ENCODE measurements around the gene NSD1. TPM values are rescaled to one million over a fixed set of nuclear protein-coding genes. Genes with fewer than 3 reads are reported as not detected.
"Not testable (repeated sequence)": the region's sequence is repeated elsewhere in the genome, so short reads cannot be mapped to it uniquely, and the experiment has no call there.

Gene NSD1
- total RNA-seq, 4 donors from 2014 or later, result 46.4 to 112 (median 50.1) TPM

DNA sequence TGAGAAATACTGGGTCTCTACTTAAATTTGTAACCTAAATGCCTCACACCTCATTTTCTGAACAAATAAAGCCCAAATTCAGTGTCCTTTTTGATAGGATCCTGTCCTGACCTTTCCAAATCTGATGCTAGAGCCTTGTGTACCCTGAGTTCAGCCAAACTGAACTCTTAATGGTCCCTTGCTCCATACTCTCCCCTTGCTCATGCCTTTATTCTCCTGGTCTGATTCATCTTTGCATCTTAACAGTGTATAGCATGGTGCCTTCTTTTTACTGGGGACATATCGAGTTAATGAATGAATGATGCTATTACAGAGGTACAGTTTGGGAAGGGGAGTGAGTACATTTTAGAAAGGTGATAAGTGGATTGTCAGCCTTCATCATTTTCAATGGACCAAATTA, 9.2 kb downstream of the NSD1 start:
- H3K36me3 ChIP-seq, result peaks cover 0 to 67% (median 0%) of the 10 kb centered on the region in 3 donors

DNA sequence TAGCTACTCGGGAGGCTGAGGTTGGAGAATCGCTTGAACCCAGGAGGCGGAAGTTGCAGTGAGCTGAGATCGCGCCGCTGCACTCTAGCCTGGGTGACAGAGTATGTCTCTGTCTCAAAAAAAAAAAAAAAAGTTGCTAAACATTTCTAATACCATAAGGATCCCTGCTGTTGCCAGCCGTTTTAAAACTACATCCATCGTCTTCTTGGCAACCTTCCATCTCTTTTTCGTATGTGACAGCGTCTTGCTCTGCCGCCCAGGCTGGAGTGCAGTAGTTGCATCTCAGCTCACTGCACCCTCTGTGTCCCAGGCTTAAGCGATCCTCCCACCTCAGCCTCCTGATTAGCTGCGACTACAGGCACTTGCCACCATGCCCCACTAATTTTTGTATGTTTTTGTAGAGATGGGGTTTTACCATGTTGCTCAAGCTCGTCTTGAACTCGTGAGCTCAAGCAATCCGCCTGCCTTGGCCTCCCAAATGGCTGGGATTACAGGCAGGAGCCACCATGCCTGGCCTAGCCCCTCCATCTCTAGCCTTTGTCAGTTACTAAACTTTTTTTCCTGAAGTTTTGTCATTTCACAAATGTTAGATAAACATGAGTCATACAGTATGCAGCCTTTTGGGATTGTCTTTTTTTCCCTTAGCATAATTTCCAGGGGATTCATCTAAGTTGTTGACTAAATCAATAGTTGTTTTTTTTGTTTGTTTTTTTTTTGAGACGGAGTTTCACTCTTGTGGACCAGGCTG, 13.5 kb downstream of the NSD1 start:
- no peaks in the 10 kb centered on the region for H3K27me3 ChIP-seq
- H3K27ac ChIP-seq, result no peak overlapping the region
- no peaks in the 10 kb centered on the region for H3K9me3 ChIP-seq
- peaks cover 0 to 81% (median 0%) of the 10 kb centered on the region in 3 donors for H3K36me3 ChIP-seq
- no peak for TF ChIP-seq POLR2A (IDR thresholded peaks at IDR 0.05)
- TF ChIP-seq, protein P1, sequence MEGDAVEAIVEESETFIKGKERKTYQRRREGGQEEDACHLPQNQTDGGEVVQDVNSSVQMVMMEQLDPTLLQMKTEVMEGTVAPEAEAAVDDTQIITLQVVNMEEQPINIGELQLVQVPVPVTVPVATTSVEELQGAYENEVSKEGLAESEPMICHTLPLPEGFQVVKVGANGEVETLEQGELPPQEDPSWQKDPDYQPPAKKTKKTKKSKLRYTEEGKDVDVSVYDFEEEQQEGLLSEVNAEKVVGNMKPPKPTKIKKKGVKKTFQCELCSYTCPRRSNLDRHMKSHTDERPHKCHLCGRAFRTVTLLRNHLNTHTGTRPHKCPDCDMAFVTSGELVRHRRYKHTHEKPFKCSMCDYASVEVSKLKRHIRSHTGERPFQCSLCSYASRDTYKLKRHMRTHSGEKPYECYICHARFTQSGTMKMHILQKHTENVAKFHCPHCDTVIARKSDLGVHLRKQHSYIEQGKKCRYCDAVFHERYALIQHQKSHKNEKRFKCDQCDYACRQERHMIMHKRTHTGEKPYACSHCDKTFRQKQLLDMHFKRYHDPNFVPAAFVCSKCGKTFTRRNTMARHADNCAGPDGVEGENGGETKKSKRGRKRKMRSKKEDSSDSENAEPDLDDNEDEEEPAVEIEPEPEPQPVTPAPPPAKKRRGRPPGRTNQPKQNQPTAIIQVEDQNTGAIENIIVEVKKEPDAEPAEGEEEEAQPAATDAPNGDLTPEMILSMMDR (IDR thresholded peaks at IDR 0.05), result no peak
- no peak overlapping the region for H3K4me3 ChIP-seq
- H3K4me1 ChIP-seq, result peaks cover 0 to 8% (median 0%) of the 10 kb centered on the region in 4 donors
- peak in 2 of 3 donors; percentile 16 to 17 for DNase-seq

More for the DNA sequence above, 9.2 kb downstream of the NSD1 start:
- Histone ChIP-seq H3K4me1 (peaks cover 0 to 27% (median 0%) of the 10 kb centered on the region in 4 donors), H3K9me3 (no peaks in the 10 kb centered on the region), H3K27me3 (no peaks in the 10 kb centered on the region), H3K4me3 (no peak overlapping the region), H3K27ac (no peak overlapping the region)
- TF ChIP-seq, protein P1 (IDR thresholded peaks at IDR 0.05), result no peak
- no peak for TF ChIP-seq POLR2A (IDR thresholded peaks at IDR 0.05)
- no peak for DNase-seq

DNA sequence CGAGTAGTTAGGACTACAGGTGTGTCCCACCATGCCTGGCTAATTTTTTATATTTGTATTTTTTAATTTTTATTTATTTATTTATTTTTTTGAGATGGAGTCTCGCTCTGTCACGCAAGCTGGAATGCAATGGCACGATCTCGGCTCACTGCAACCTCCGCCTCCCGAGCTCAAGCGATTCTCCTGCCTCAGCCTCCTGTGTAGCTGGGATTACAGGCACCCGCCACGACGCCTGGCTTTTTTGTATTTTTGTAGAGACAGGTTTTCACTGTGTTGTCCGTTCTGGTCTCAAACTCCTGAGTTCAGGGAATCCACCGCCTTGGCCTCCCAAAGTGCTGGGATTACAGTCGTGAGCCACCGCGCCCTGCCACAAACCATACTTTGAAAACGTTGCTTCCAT, 16.5 kb downstream of the NSD1 start:
- not testable (repeated sequence) for H3K9me3 ChIP-seq
- H3K36me3 ChIP-seq, result peaks cover 0 to 78% (median 0%) of the 10 kb centered on the region in 3 donors
- peak in 1 of 3 donors; percentile 25 for DNase-seq

DNA sequence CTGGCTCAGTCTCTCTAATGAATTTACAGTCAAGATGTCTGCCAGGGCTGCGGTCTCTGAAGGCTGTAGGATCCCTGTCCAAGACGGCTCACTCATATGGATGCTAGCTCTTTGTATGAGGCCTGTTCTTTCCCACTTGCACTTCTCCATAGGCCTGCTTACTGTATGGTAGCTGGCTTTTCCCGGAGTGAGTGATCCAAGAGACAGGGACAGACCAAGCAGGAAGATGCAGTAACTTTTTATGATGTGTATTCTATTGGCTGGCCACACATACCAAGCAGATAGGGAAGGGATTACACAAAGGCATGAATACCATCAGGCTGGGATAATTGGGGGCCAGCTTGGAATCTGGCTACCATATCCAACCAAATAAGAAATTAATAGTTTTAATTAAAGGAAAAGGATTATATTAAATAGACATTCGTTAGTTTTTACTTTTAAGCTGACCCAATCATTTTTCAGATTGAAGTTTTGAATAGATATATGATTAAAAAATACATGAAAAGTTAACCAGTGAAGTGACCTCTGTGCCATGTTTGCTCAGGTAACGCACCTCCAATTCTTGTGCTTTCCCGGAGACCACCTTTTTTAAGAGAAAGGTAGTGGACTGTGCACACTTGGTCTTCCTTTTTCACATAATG, 20.6 kb downstream of the NSD1 start:
- H3K36me3 ChIP-seq, result peaks cover 0 to 46% (median 0%) of the 10 kb centered on the region in 3 donors
- peak in 1 of 3 donors; percentile 19 for DNase-seq
- H3K9me3 ChIP-seq, result no peaks in the 10 kb centered on the region
- H3K27me3 ChIP-seq, result no peaks in the 10 kb centered on the region
- TF ChIP-seq, protein P1 (IDR thresholded peaks at IDR 0.05), result no peak
- no peak for TF ChIP-seq POLR2A (IDR thresholded peaks at IDR 0.05)
- no peaks in the 10 kb centered on the region for H3K4me1 ChIP-seq
- H3K27ac ChIP-seq, result peak overlapping the region in 1 of 4 donors; percentile 7
- no peak overlapping the region for H3K4me3 ChIP-seq

More for the DNA sequence above, 16.5 kb downstream of the NSD1 start:
- H3K27ac ChIP-seq, H3K27me3 ChIP-seq, H3K4me1 ChIP-seq, H3K4me3 ChIP-seq: not testable (repeated sequence)

DNA sequence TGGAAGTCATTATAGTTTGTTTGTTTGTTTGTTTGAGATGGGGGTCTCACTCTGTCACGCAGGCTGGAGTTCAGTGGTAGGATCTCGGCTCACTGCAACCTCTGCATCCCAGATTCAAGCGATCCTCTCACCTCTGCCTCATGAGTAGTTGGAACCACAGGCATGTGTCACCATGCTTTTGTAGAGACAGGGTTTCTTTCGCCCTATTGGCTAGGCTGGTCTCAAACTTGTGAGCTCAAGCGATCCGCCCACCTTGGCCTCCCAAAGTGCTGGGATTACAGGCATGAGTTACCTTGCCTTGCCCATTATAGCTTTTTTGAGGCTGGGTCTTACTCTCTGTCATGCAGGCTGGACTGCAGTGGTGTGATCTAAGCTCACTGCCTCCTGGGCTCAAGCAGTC, 28.8 kb downstream of the NSD1 start:
- no peaks in the 10 kb centered on the region for H3K4me1 ChIP-seq
- TF ChIP-seq, protein P1 (IDR thresholded peaks at IDR 0.05), result no peak
- TF ChIP-seq POLR2A (IDR thresholded peaks at IDR 0.05), result no peak

DNA sequence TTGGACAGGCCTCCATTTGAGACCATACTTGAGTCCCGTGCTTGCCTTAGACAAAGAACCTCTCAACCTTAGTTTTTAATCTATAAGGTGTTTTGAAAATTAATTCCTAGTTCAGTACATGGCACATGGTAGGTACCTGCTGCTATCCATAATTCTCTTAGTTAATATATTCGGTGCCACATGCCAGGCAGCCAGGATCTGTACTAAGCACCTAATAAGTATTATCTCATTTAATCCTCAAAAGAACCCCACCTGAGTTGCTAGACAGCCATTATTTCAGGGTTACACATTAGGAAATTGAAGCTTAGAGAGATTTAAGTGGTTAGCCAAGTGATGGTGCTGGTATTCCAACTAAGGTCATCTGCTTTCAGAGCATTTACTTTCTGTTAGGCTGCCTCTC, 29.9 kb downstream of the NSD1 start:
- TF ChIP-seq POLR2A (IDR thresholded peaks at IDR 0.05), result no peak
- TF ChIP-seq, protein P1 (IDR thresholded peaks at IDR 0.05), result no peak
- Histone ChIP-seq H3K36me3 (peaks cover 0 to 28% (median 0%) of the 10 kb centered on the region in 3 donors), H3K9me3 (no peaks in the 10 kb centered on the region), H3K4me3 (no peak overlapping the region), H3K4me1 (no peaks in the 10 kb centered on the region), H3K27me3 (no peaks in the 10 kb centered on the region), H3K27ac (no peak overlapping the region)
- no peak for DNase-seq

More for the DNA sequence above, 28.8 kb downstream of the NSD1 start:
- Histone ChIP-seq H3K27me3 (no peaks in the 10 kb centered on the region), H3K36me3 (peaks cover 0 to 27% (median 0%) of the 10 kb centered on the region in 3 donors), H3K9me3 (no peaks in the 10 kb centered on the region), H3K4me3 (no peak overlapping the region), H3K27ac (no peak overlapping the region)
- peak in 1 of 3 donors; percentile 22 for DNase-seq
